ENCODE results near the gene ATP9B.
"Not testable (repeated sequence)": the region's sequence is repeated elsewhere in the genome, so short reads cannot be mapped to it uniquely, and the experiment has no call there.

The ATP9B gene

GRCh38 chr18:79069717-79070151, 540 bp downstream of the ATP9B start:
- Histone ChIP-seq H3K27me3 (ENCODE audit: control insufficient read depth in 2 of 2, insufficient read depth in 2 of 2, low read length in 2 of 2) (no peaks in the 10 kb centered on the region), H3K4me3 (ENCODE audit: low read length in 2 of 2) (peak overlapping the region; percentile 79 to 94), H3K9me3 (ENCODE audit: control insufficient read depth in 2 of 2, low read length in 2 of 2) (peaks cover 0 to 3% of the 10 kb centered on the region in 2 donors), H3K4me1 (ENCODE audit: control insufficient read depth in 2 of 2, insufficient read depth in 2 of 2, low read length in 2 of 2) (peaks cover 13 to 15% of the 10 kb centered on the region in 2 donors), H3K36me3 (ENCODE audit: control insufficient read depth in 2 of 2, insufficient read depth in 2 of 2, low read length in 2 of 2) (no peaks in the 10 kb centered on the region), H3K27ac (ENCODE audit: low read depth in 2 of 2, low read length in 2 of 2) (peak overlapping the region; percentile 87 to 90), H3K9ac (ENCODE audit: low read depth in 1 of 2, low read length in 2 of 2) (peak overlapping the region; percentile 92 to 93)

- Histone ChIP-seq H3K27ac (ENCODE audit: low read depth in 2 of 2, low read length in 2 of 2) (no peak overlapping the region), H3K9me3 (ENCODE audit: control insufficient read depth in 2 of 2, low read length in 2 of 2) (peaks cover 0 to 3% of the 10 kb centered on the region in 2 donors), H3K27me3 (ENCODE audit: control insufficient read depth in 2 of 2, insufficient read depth in 2 of 2, low read length in 2 of 2) (no peaks in the 10 kb centered on the region), H3K9ac (ENCODE audit: low read depth in 1 of 2, low read length in 2 of 2) (peak overlapping the region in 1 of 2 donors; percentile 93), H3K36me3 (ENCODE audit: control insufficient read depth in 2 of 2, insufficient read depth in 2 of 2, low read length in 2 of 2) (no peaks in the 10 kb centered on the region), H3K4me3 (ENCODE audit: low read length in 2 of 2) (peak overlapping the region; percentile 79 to 94), H3K4me1 (ENCODE audit: control insufficient read depth in 2 of 2, insufficient read depth in 2 of 2, low read length in 2 of 2) (peaks cover 13 to 15% of the 10 kb centered on the region in 2 donors)
Measured at GRCh38 chr18:79070486-79070885, 1.3 kb downstream of the ATP9B start.

- Histone ChIP-seq H3K9ac (ENCODE audit: low read depth in 1 of 2, low read length in 2 of 2) (no peak overlapping the region), H3K36me3 (ENCODE audit: control insufficient read depth in 2 of 2, insufficient read depth in 2 of 2, low read length in 2 of 2) (no peaks in the 10 kb centered on the region), H3K27ac (ENCODE audit: low read depth in 2 of 2, low read length in 2 of 2) (no peak overlapping the region)
Measured at GRCh38 chr18:79071037-79071436, 1.8 kb downstream of the ATP9B start.

GRCh38 chr18:79071503-79072210, 2.5 kb downstream of the ATP9B start:
- Histone ChIP-seq H3K9ac (ENCODE audit: low read depth in 1 of 2, low read length in 2 of 2) (no peak overlapping the region), H3K27ac (ENCODE audit: low read depth in 2 of 2, low read length in 2 of 2) (no peak overlapping the region), H3K4me1 (ENCODE audit: control insufficient read depth in 2 of 2, insufficient read depth in 2 of 2, low read length in 2 of 2) (peaks cover 13 to 15% of the 10 kb centered on the region in 2 donors), H3K9me3 (ENCODE audit: control insufficient read depth in 2 of 2, low read length in 2 of 2) (peaks cover 0 to 3% of the 10 kb centered on the region in 2 donors), H3K4me3 (ENCODE audit: low read length in 2 of 2) (no peak overlapping the region), H3K36me3 (ENCODE audit: control insufficient read depth in 2 of 2, insufficient read depth in 2 of 2, low read length in 2 of 2) (no peaks in the 10 kb centered on the region), H3K27me3 (ENCODE audit: control insufficient read depth in 2 of 2, insufficient read depth in 2 of 2, low read length in 2 of 2) (no peaks in the 10 kb centered on the region)

More at GRCh38 chr18:79071037-79071436, 1.8 kb downstream of the ATP9B start:
- peaks cover 13 to 15% of the 10 kb centered on the region in 2 donors for H3K4me1 ChIP-seq (ENCODE audit: control insufficient read depth in 2 of 2, insufficient read depth in 2 of 2, low read length in 2 of 2)
- H3K27me3 ChIP-seq (ENCODE audit: control insufficient read depth in 2 of 2, insufficient read depth in 2 of 2, low read length in 2 of 2): no peaks in the 10 kb centered on the region
- no peak overlapping the region for H3K4me3 ChIP-seq (ENCODE audit: low read length in 2 of 2)
- peaks cover 0 to 3% of the 10 kb centered on the region in 2 donors for H3K9me3 ChIP-seq (ENCODE audit: control insufficient read depth in 2 of 2, low read length in 2 of 2)

GRCh38 chr18:79072655-79073054, 3.5 kb downstream of the ATP9B start:
- peaks cover 13 to 15% of the 10 kb centered on the region in 2 donors for H3K4me1 ChIP-seq (ENCODE audit: control insufficient read depth in 2 of 2, insufficient read depth in 2 of 2, low read length in 2 of 2)
- not testable (repeated sequence) for H3K36me3 ChIP-seq (ENCODE audit: control insufficient read depth in 2 of 2, insufficient read depth in 2 of 2, low read length in 2 of 2); H3K27ac ChIP-seq (ENCODE audit: low read depth in 2 of 2, low read length in 2 of 2); H3K27me3 ChIP-seq (ENCODE audit: control insufficient read depth in 2 of 2, insufficient read depth in 2 of 2, low read length in 2 of 2); H3K9me3 ChIP-seq (ENCODE audit: control insufficient read depth in 2 of 2, low read length in 2 of 2); H3K4me3 ChIP-seq (ENCODE audit: low read length in 2 of 2); H3K9ac ChIP-seq (ENCODE audit: low read depth in 1 of 2, low read length in 2 of 2)

GRCh38 chr18:79077181-79077580, 8.0 kb downstream of the ATP9B start:
- H3K4me1 ChIP-seq (ENCODE audit: control insufficient read depth in 2 of 2, insufficient read depth in 2 of 2, low read length in 2 of 2): no peaks in the 10 kb centered on the region
- H3K27me3 ChIP-seq (ENCODE audit: control insufficient read depth in 2 of 2, insufficient read depth in 2 of 2, low read length in 2 of 2): no peaks in the 10 kb centered on the region
- H3K27ac ChIP-seq (ENCODE audit: low read depth in 2 of 2, low read length in 2 of 2): no peak overlapping the region
- no peaks in the 10 kb centered on the region for H3K9me3 ChIP-seq (ENCODE audit: control insufficient read depth in 2 of 2, low read length in 2 of 2)
- no peaks in the 10 kb centered on the region for H3K36me3 ChIP-seq (ENCODE audit: control insufficient read depth in 2 of 2, insufficient read depth in 2 of 2, low read length in 2 of 2)
- H3K4me3 ChIP-seq (ENCODE audit: low read length in 2 of 2): no peak overlapping the region
- no peak overlapping the region for H3K9ac ChIP-seq (ENCODE audit: low read depth in 1 of 2, low read length in 2 of 2)

- H3K27ac ChIP-seq (ENCODE audit: low read depth in 2 of 2, low read length in 2 of 2); H3K27me3 ChIP-seq (ENCODE audit: control insufficient read depth in 2 of 2, insufficient read depth in 2 of 2, low read length in 2 of 2); H3K9me3 ChIP-seq (ENCODE audit: control insufficient read depth in 2 of 2, low read length in 2 of 2); H3K36me3 ChIP-seq (ENCODE audit: control insufficient read depth in 2 of 2, insufficient read depth in 2 of 2, low read length in 2 of 2); H3K4me3 ChIP-seq (ENCODE audit: low read length in 2 of 2); H3K4me1 ChIP-seq (ENCODE audit: control insufficient read depth in 2 of 2, insufficient read depth in 2 of 2, low read length in 2 of 2); H3K9ac ChIP-seq (ENCODE audit: low read depth in 1 of 2, low read length in 2 of 2): not testable (repeated sequence)
Measured at GRCh38 chr18:79078791-79079190, 9.6 kb downstream of the ATP9B start.

- Histone ChIP-seq H3K4me3 (ENCODE audit: low read length in 2 of 2) (no peak overlapping the region), H3K9ac (ENCODE audit: low read depth in 1 of 2, low read length in 2 of 2) (no peak overlapping the region)
Measured at GRCh38 chr18:79092874-79093273, 23.7 kb downstream of the ATP9B start.

GRCh38 chr18:79093986-79094385, 24.8 kb downstream of the ATP9B start:
- H3K27me3 ChIP-seq (ENCODE audit: control insufficient read depth in 2 of 2, insufficient read depth in 2 of 2, low read length in 2 of 2): no peaks in the 10 kb centered on the region
- H3K4me3 ChIP-seq (ENCODE audit: low read length in 2 of 2): no peak overlapping the region
- H3K27ac ChIP-seq (ENCODE audit: low read depth in 2 of 2, low read length in 2 of 2): no peak overlapping the region
- no peak overlapping the region for H3K9ac ChIP-seq (ENCODE audit: low read depth in 1 of 2, low read length in 2 of 2)
- peaks cover 4 to 5% of the 10 kb centered on the region in 2 donors for H3K36me3 ChIP-seq (ENCODE audit: control insufficient read depth in 2 of 2, insufficient read depth in 2 of 2, low read length in 2 of 2)
- H3K9me3 ChIP-seq (ENCODE audit: control insufficient read depth in 2 of 2, low read length in 2 of 2): peaks cover 0 to 2% of the 10 kb centered on the region in 2 donors
- H3K4me1 ChIP-seq (ENCODE audit: control insufficient read depth in 2 of 2, insufficient read depth in 2 of 2, low read length in 2 of 2): no peaks in the 10 kb centered on the region

More at GRCh38 chr18:79092874-79093273, 23.7 kb downstream of the ATP9B start:
- H3K9me3 ChIP-seq (ENCODE audit: control insufficient read depth in 2 of 2, low read length in 2 of 2): no peaks in the 10 kb centered on the region
- H3K36me3 ChIP-seq (ENCODE audit: control insufficient read depth in 2 of 2, insufficient read depth in 2 of 2, low read length in 2 of 2): peaks cover 0 to 3% of the 10 kb centered on the region in 2 donors
- H3K4me1 ChIP-seq (ENCODE audit: control insufficient read depth in 2 of 2, insufficient read depth in 2 of 2, low read length in 2 of 2): no peaks in the 10 kb centered on the region
- no peak overlapping the region for H3K27ac ChIP-seq (ENCODE audit: low read depth in 2 of 2, low read length in 2 of 2)
- no peaks in the 10 kb centered on the region for H3K27me3 ChIP-seq (ENCODE audit: control insufficient read depth in 2 of 2, insufficient read depth in 2 of 2, low read length in 2 of 2)

GRCh38 chr18:79095216-79095615, 26.0 kb downstream of the ATP9B start:
- no peak overlapping the region for H3K9ac ChIP-seq (ENCODE audit: low read depth in 1 of 2, low read length in 2 of 2)
- peaks cover 4 to 5% of the 10 kb centered on the region in 2 donors for H3K36me3 ChIP-seq (ENCODE audit: control insufficient read depth in 2 of 2, insufficient read depth in 2 of 2, low read length in 2 of 2)
- H3K4me3 ChIP-seq (ENCODE audit: low read length in 2 of 2): no peak overlapping the region
- no peaks in the 10 kb centered on the region for H3K4me1 ChIP-seq (ENCODE audit: control insufficient read depth in 2 of 2, insufficient read depth in 2 of 2, low read length in 2 of 2)
- peaks cover 0 to 2% of the 10 kb centered on the region in 2 donors for H3K9me3 ChIP-seq (ENCODE audit: control insufficient read depth in 2 of 2, low read length in 2 of 2)
- no peak overlapping the region for H3K27ac ChIP-seq (ENCODE audit: low read depth in 2 of 2, low read length in 2 of 2)
- H3K27me3 ChIP-seq (ENCODE audit: control insufficient read depth in 2 of 2, insufficient read depth in 2 of 2, low read length in 2 of 2): no peaks in the 10 kb centered on the region

All from mucosa of rectum (tissue), 2 donors.